Sigmoid colon (tissue), 4 donors: Measurements from ENCODE around the gene NXPH2.

Source experiments
- CTCF ChIP-seq, 4 experiments: fragments of 450-650 bp in 3 of 4; fragments of 200-600 bp in 1 of 4; IDR thresholded peaks; one replicate each; pipeline ENCODE4 v1.5.1; 2016 to 2019; ENCODE audit warnings: antibody characterized with exemption in 4 of 4, mild to moderate bottlenecking in 3 of 4, moderate library complexity in 2 of 4
- EP300 ChIP-seq, 4 donors: sonication (generic); formaldehyde crosslinking; IDR thresholded peaks; one replicate each; pipeline ENCODE4 v1.6.1; 2017; ENCODE audit warnings: antibody characterized with exemption in 4 of 4
- POLR2A ChIP-seq, 2 donors: fragments of 450-650 bp; IDR thresholded peaks; one replicate each; pipeline ENCODE4 v1.6.1; 2016; ENCODE audit warnings: antibody characterized with exemption in 2 of 2, mild to moderate bottlenecking in 2 of 2, moderate library complexity in 2 of 2
- POLR2AphosphoS5 ChIP-seq, 4 donors: sonication (generic); formaldehyde crosslinking; IDR thresholded peaks; one replicate each; pipeline ENCODE4 v1.6.1; 2017; ENCODE audit warnings: antibody characterized with exemption in 4 of 4

GRCh38 chr2:138677221-138677620 is 103.0 kb downstream of the NXPH2 start:
- TF ChIP-seq EP300 (IDR thresholded peaks at IDR 0.05) (no peak), CTCF (IDR thresholded peaks at IDR 0.05) (no peak), POLR2A (IDR thresholded peaks at IDR 0.05) (no peak), POLR2AphosphoS5 (IDR thresholded peaks at IDR 0.05) (no peak)
